Measurements from ENCODE around the gene DQX1.
"Not testable (repeated sequence)": the region's sequence is repeated elsewhere in the genome, so short reads cannot be mapped to it uniquely, and the experiment has no call there.

The DQX1 gene

GRCh38 chr2:74525717-74526648, at the start of gene DQX1:
Gene DQX1 (minus strand): TSS chr2:74526231. CDS start chr2:74525729, 502 bp downstream.
- DNase-seq (ENCODE audit: low read depth in 1 of 2, low spot score in 1 of 2), result no peak

GRCh38 chr2:74575320-74575719, 49.3 kb upstream of the DQX1 start:
- no peak for DNase-seq (ENCODE audit: low read depth in 1 of 2, low spot score in 1 of 2)

GRCh38 chr2:74573747-74574562, 47.9 kb upstream of the DQX1 start:
- no peak for DNase-seq (ENCODE audit: low read depth in 1 of 2, low spot score in 1 of 2)

- no peak for DNase-seq (ENCODE audit: low read depth in 1 of 2, low spot score in 1 of 2)
These were observed 46.3 kb upstream of the DQX1 start for GRCh38 chr2:74572178-74572925.

- DNase-seq (ENCODE audit: low read depth in 1 of 2, low spot score in 1 of 2), result no peak
These were observed 45.0 kb upstream of the DQX1 start for GRCh38 chr2:74571058-74571457.

- DNase-seq (ENCODE audit: low read depth in 1 of 2, low spot score in 1 of 2), result no peak
These were observed 43.7 kb upstream of the DQX1 start for GRCh38 chr2:74569686-74570085.

- DNase-seq (ENCODE audit: low read depth in 1 of 2, low spot score in 1 of 2), result no peak
These were observed 41.9 kb upstream of the DQX1 start for GRCh38 chr2:74567881-74568280.

- DNase-seq (ENCODE audit: low read depth in 1 of 2, low spot score in 1 of 2), result no peak
These were observed 40.7 kb upstream of the DQX1 start for GRCh38 chr2:74566754-74567085.

GRCh38 chr2:74566076-74566753, 40.2 kb upstream of the DQX1 start:
- DNase-seq (ENCODE audit: low read depth in 1 of 2, low spot score in 1 of 2), result no peak

- DNase-seq (ENCODE audit: low read depth in 1 of 2, low spot score in 1 of 2), result no peak
These were observed 38.2 kb upstream of the DQX1 start for GRCh38 chr2:74564222-74564621.

GRCh38 chr2:74562126-74562775, 36.2 kb upstream of the DQX1 start:
- DNase-seq (ENCODE audit: low read depth in 1 of 2, low spot score in 1 of 2), result no peak

GRCh38 chr2:74561022-74561421, 35.0 kb upstream of the DQX1 start:
- DNase-seq (ENCODE audit: low read depth in 1 of 2, low spot score in 1 of 2), result not testable (repeated sequence)

- no peak for DNase-seq (ENCODE audit: low read depth in 1 of 2, low spot score in 1 of 2)
These were observed 34.6 kb upstream of the DQX1 start for GRCh38 chr2:74560591-74560990.

- no peak for DNase-seq (ENCODE audit: low read depth in 1 of 2, low spot score in 1 of 2)
These were observed 33.9 kb upstream of the DQX1 start for GRCh38 chr2:74559912-74560311.

- no peak for DNase-seq (ENCODE audit: low read depth in 1 of 2, low spot score in 1 of 2)
These were observed 32.5 kb upstream of the DQX1 start for GRCh38 chr2:74558284-74559230.

GRCh38 chr2:74556831-74557370, 30.9 kb upstream of the DQX1 start:
- no peak for DNase-seq (ENCODE audit: low read depth in 1 of 2, low spot score in 1 of 2)

- DNase-seq (ENCODE audit: low read depth in 1 of 2, low spot score in 1 of 2), result no peak
These were observed 30.1 kb upstream of the DQX1 start for GRCh38 chr2:74556159-74556558.

- no peak for DNase-seq (ENCODE audit: low read depth in 1 of 2, low spot score in 1 of 2)
These were observed 29.6 kb upstream of the DQX1 start for GRCh38 chr2:74555610-74556103.
